Head of caudate nucleus (tissue), 42 donors: ENCODE data around the gene IRS1.
"Not testable (repeated sequence)": the region's sequence is repeated elsewhere in the genome, so short reads cannot be mapped to it uniquely, and the experiment has no call there.

Source experiments
- DNase-seq, 42 donors: peaks; one replicate each; pipeline versions ENCODE4 v3.0.0 to v3.0.0-alpha.2; 2020 to 2021; ENCODE audit warnings: mixed read lengths in 7 of 42
- intact Hi-C: fragments of 100-400 bp; cut with DNase I; formaldehyde crosslinking; loops from one replicate; pipeline ENCODE4 v1.15.0; 2022

The IRS1 gene

GRCh38 chr2:226799211-226799975 is at the start of gene IRS1:
TSS of gene IRS1 (minus strand) at chr2:226799820. CDS start at chr2:226798738, 1,082 bp downstream.
- intact Hi-C loops, result loop anchor here (5.0 to 10.0 kb wide), 3 partner anchors 33 to 765 kb away; no protein-coding TSS in a partner anchor
- peak in 39 of 42 donors; percentile 55 to 85 (median 69) for DNase-seq

- intact Hi-C loops, result no loop called here
- DNase-seq, result no peak
Measured at GRCh38 chr2:226849349-226849748, 49.7 kb upstream of the IRS1 start.

GRCh38 chr2:226847511-226847910 is 47.9 kb upstream of the IRS1 start:
- intact Hi-C loops, result no loop called here

GRCh38 chr2:226847090-226847489 is 47.5 kb upstream of the IRS1 start:
- intact Hi-C loops, result no loop called here
- DNase-seq, result no peak

More at GRCh38 chr2:226847511-226847910, 47.9 kb upstream of the IRS1 start:
- DNase-seq, result no peak

GRCh38 chr2:226845386-226846116 is 45.9 kb upstream of the IRS1 start:
- DNase-seq, result no peak
- intact Hi-C loops, result no loop called here

GRCh38 chr2:226843001-226843400 is 43.4 kb upstream of the IRS1 start:
- intact Hi-C loops, DNase-seq: not testable (repeated sequence)

GRCh38 chr2:226839951-226840350 is 40.3 kb upstream of the IRS1 start:
- DNase-seq, result no peak
- intact Hi-C loops, result no loop called here

GRCh38 chr2:226839161-226839560 is 39.5 kb upstream of the IRS1 start:
- DNase-seq, result no peak
- intact Hi-C loops, result no loop called here

GRCh38 chr2:226838722-226839121 is 39.1 kb upstream of the IRS1 start:
- DNase-seq, result no peak
- intact Hi-C loops, result no loop called here

GRCh38 chr2:226837787-226838603 is 38.4 kb upstream of the IRS1 start:
- intact Hi-C loops, result no loop called here
- DNase-seq, result no peak

- intact Hi-C loops, result no loop called here
- no peak for DNase-seq
Measured at GRCh38 chr2:226837334-226837733, 37.7 kb upstream of the IRS1 start.

- no peak for DNase-seq
- intact Hi-C loops, result no loop called here
Measured at GRCh38 chr2:226836548-226836885, 36.9 kb upstream of the IRS1 start.

- intact Hi-C loops, result no loop called here
- peak; percentile 80 to 98 (median 95) for DNase-seq
Measured at GRCh38 chr2:226835796-226836547, 36.4 kb upstream of the IRS1 start, which contains the start of gene RHBDD1. TSS of gene RHBDD1 (plus strand) at chr2:226836054. CDS start at chr2:226864694, 28,640 bp downstream.

GRCh38 chr2:226835420-226835795 is 35.8 kb upstream of the IRS1 start:
- DNase-seq, result peak in 15 of 42 donors; percentile 16 to 60 (median 34)
- intact Hi-C loops, result no loop called here

- intact Hi-C loops, result loop anchor here (5.0 kb wide), 1 partner anchor 38 kb away; the partner anchor contains the start of gene IRS1
Measured at GRCh38 chr2:226834880-226835279, 35.3 kb upstream of the IRS1 start.

GRCh38 chr2:226832061-226832460 is 32.4 kb upstream of the IRS1 start:
- intact Hi-C loops, result loop anchor here (5.0 kb wide), 1 partner anchor 35 kb away; the partner anchor contains the start of gene IRS1
- DNase-seq, result no peak

More at GRCh38 chr2:226834880-226835279, 35.3 kb upstream of the IRS1 start:
- DNase-seq, result not testable (repeated sequence)

GRCh38 chr2:226831266-226831665 is 31.6 kb upstream of the IRS1 start:
- intact Hi-C loops, result loop anchor here (5.0 kb wide), 1 partner anchor 34 kb away; the partner anchor contains the start of gene IRS1
- DNase-seq, result no peak
